Prostate gland (tissue), 2 donors: ENCODE measurements around the gene GPR151. TPM values are rescaled to one million over a fixed set of nuclear protein-coding genes. Genes with fewer than 3 reads are reported as not detected.

Source experiments
- DNase-seq: peaks from one replicate; pipeline ENCODE4 v3.0.0-alpha.2; 2019; ENCODE audit warnings: low spot score
- H3K27ac ChIP-seq, 2 donors: fragments of 200-600 bp; sonication (generic); 2 replicates each; pipeline ENCODE4 v1.5.1; 2017 to 2019
- H3K27me3 ChIP-seq: fragments of 200-600 bp; sonication (generic); replicated peaks from 2 replicates; pipeline ENCODE4 v1.5.1; 2019; ENCODE audit not compliant: insufficient read depth
- H3K36me3 ChIP-seq, 2 donors: fragments of 200-600 bp; sonication (generic); 1 replicate in 1 of 2; 2 replicates in 1 of 2; pipeline versions ENCODE4 v1.5.1 to v1.8.1; 2017 to 2019
- H3K4me1 ChIP-seq: fragments of 200-600 bp; sonication (generic); replicated peaks from 2 replicates; pipeline ENCODE4 v1.5.1; 2019
- H3K4me3 ChIP-seq, 2 donors: fragments of 200-600 bp; sonication (generic); 2 replicates each; pipeline ENCODE4 v1.5.1; 2017 to 2019
- H3K9me3 ChIP-seq: fragments of 200-600 bp; sonication (generic); 2 replicates; pipeline ENCODE4 v1.5.1; 2017
- CTCF ChIP-seq, 4 experiments: fragments of 200-600 bp in 2 of 4; fragments of 450-650 bp in 2 of 4; sonication (generic) in 2 of 4; IDR thresholded peaks; 1 replicate in 3 of 4; 2 replicates in 1 of 4; pipeline ENCODE4 v1.5.1; 2016 to 2019; ENCODE audit warnings: antibody characterized with exemption in 4 of 4, mild to moderate bottlenecking in 2 of 4, moderate library complexity in 2 of 4
- POLR2A ChIP-seq: fragments of 450-650 bp; IDR thresholded peaks from one replicate; pipeline ENCODE4 v1.6.1; 2016; ENCODE audit warnings: antibody characterized with exemption, mild to moderate bottlenecking
- POLR2AphosphoS5 ChIP-seq: sonication (generic); formaldehyde crosslinking; IDR thresholded peaks from one replicate; pipeline ENCODE4 v1.6.1; 2017; ENCODE audit warnings: antibody characterized with exemption
- WGBS: methylation state at CpG from one replicate; pipeline ENCODE4 v1.1.5; 2018; 5-methylcytosine and 5-hydroxymethylcytosine counted together
- intact Hi-C: fragments of 100-400 bp; cut with DNase I; formaldehyde crosslinking; loops from one replicate; pipeline ENCODE4 v1.14.2; 2022
- total RNA-seq, 2 donors: library from RNA; depleted of rRNA; stranded (reverse); fragments of >200 nt; gene quantifications; one replicate each; pipeline ENCODE4 v1.1.0, GENCODE V29; 2016

The GPR151 gene
- total RNA-seq, 2 donors from 2014 or later, result not detected

- DNase-seq, result no peak
- intact Hi-C loops, result loop anchor here (2.0 kb wide), 1 partner anchor 423 kb away; no protein-coding TSS in a partner anchor
- TF ChIP-seq POLR2AphosphoS5 (no peak), POLR2A (no peak), CTCF (IDR thresholded peaks at IDR 0.05) (no peak)
Measured at GRCh38 chr5:146544232-146544631, 28.2 kb upstream of the GPR151 start.

GRCh38 chr5:146541958-146542849 is 26.2 kb upstream of the GPR151 start:
- peak; percentile 66 for DNase-seq
- H3K9me3 ChIP-seq, result no peaks in the 10 kb centered on the region
- TF ChIP-seq POLR2A, result no peak
- TF ChIP-seq CTCF (IDR thresholded peaks at IDR 0.05), result peak; percentile 67 to 81 (median 72)
- no peaks in the 10 kb centered on the region for H3K4me1 ChIP-seq
- no peaks in the 10 kb centered on the region for H3K36me3 ChIP-seq
- intact Hi-C loops, result no loop called here
- 22% methylated on average over 16 of the region's 16 CpGs for WGBS
- H3K27me3 ChIP-seq, result no peaks in the 10 kb centered on the region
- no peak overlapping the region for H3K27ac ChIP-seq
- H3K4me3 ChIP-seq, result no peak overlapping the region

More at GRCh38 chr5:146544232-146544631, 28.2 kb upstream of the GPR151 start:
- Histone ChIP-seq H3K36me3 (no peaks in the 10 kb centered on the region), H3K9me3 (no peaks in the 10 kb centered on the region), H3K27ac (no peak overlapping the region), H3K4me3 (no peak overlapping the region), H3K4me1 (no peaks in the 10 kb centered on the region), H3K27me3 (no peaks in the 10 kb centered on the region)

GRCh38 chr5:146540414-146540813 is 24.4 kb upstream of the GPR151 start:
- Histone ChIP-seq H3K27me3 (no peaks in the 10 kb centered on the region), H3K4me3 (no peak overlapping the region), H3K27ac (no peak overlapping the region), H3K36me3 (no peaks in the 10 kb centered on the region), H3K9me3 (no peaks in the 10 kb centered on the region), H3K4me1 (no peaks in the 10 kb centered on the region)
- intact Hi-C loops, result no loop called here
- WGBS, result 84% methylated on average over 2 of the region's 2 CpGs
- DNase-seq, result no peak
- TF ChIP-seq POLR2A (no peak), CTCF (IDR thresholded peaks at IDR 0.05) (no peak), POLR2AphosphoS5 (no peak)

GRCh38 chr5:146539973-146540372 is 24.0 kb upstream of the GPR151 start:
- no peak for DNase-seq

More at GRCh38 chr5:146539973-146540372, 24.0 kb upstream of the GPR151 start:
- H3K9me3 ChIP-seq, result no peaks in the 10 kb centered on the region
- intact Hi-C loops, result no loop called here
- no peaks in the 10 kb centered on the region for H3K27me3 ChIP-seq
- TF ChIP-seq CTCF (IDR thresholded peaks at IDR 0.05), result no peak
- TF ChIP-seq POLR2A, result no peak
- TF ChIP-seq POLR2AphosphoS5, result no peak
- H3K4me3 ChIP-seq, result no peak overlapping the region
- H3K27ac ChIP-seq, result no peak overlapping the region
- WGBS, result 90% methylated on average over 4 of the region's 4 CpGs
- no peaks in the 10 kb centered on the region for H3K36me3 ChIP-seq
- no peaks in the 10 kb centered on the region for H3K4me1 ChIP-seq
